Uterus (tissue), 4 donors: ENCODE measurements around the gene SVIL. TPM values are rescaled to one million over a fixed set of nuclear protein-coding genes. Genes with fewer than 3 reads are reported as not detected.
"Not testable (repeated sequence)": the region's sequence is repeated elsewhere in the genome, so short reads cannot be mapped to it uniquely, and the experiment has no call there.

ENCODE experiments used
- DNase-seq, 2 donors: peaks; one replicate each; pipeline ENCODE4 v3.0.0-alpha.2; 2019 to 2020
- H3K27ac ChIP-seq, 2 donors: fragments of 200-600 bp; sonication (generic); 1 replicate in 1 of 2; 2 replicates in 1 of 2; pipeline ENCODE4 v1.5.1; 2016 to 2018
- H3K27me3 ChIP-seq, 2 donors: fragments of 200-600 bp; sonication (generic); one replicate each; pipeline ENCODE4 v1.5.1; 2018 to 2019; ENCODE audit warnings: control low read depth in 1 of 2
- H3K36me3 ChIP-seq, 2 donors: fragments of 200-600 bp; sonication (generic); one replicate each; pipeline ENCODE4 v1.5.1; 2019; ENCODE audit warnings: control low read depth in 1 of 2
- H3K4me1 ChIP-seq, 2 donors: fragments of 200-600 bp; sonication (generic); one replicate each; pipeline ENCODE4 v1.5.1; 2018 to 2019; ENCODE audit warnings: control low read depth in 1 of 2
- H3K4me3 ChIP-seq, 2 donors: fragments of 200-600 bp; sonication (generic); 1 replicate in 1 of 2; 2 replicates in 1 of 2; pipeline ENCODE4 v1.5.1; 2018 to 2019; ENCODE audit warnings: mild to moderate bottlenecking in 1 of 2
- H3K9me3 ChIP-seq, 2 donors: fragments of 200-600 bp; sonication (generic); one replicate each; pipeline ENCODE4 v1.5.1; 2019; ENCODE audit warnings: control low read depth in 1 of 2
- POLR2A ChIP-seq, 2 donors: fragments of 450-650 bp; IDR thresholded peaks; one replicate each; pipeline ENCODE4 v1.6.1; 2016; ENCODE audit warnings: antibody characterized with exemption in 2 of 2, mild to moderate bottlenecking in 1 of 2, moderate library complexity in 1 of 2
- intact Hi-C: fragments of 100-400 bp; cut with DNase I; formaldehyde crosslinking; loops from one replicate; pipeline ENCODE4 v1.15.1; 2023; ENCODE audit warnings: low total_unique reads
- total RNA-seq, 4 donors: library from RNA; depleted of rRNA in 3 of 4; stranded (reverse); fragments of >200 nt in 3 of 4; gene quantifications; one replicate each; pipeline versions ENCODE4 v1.1.0 to v1.2.4, GENCODE V29; 2014 to 2023
- TF ChIP-seq, protein P1 (sequence below), 4 experiments: fragments of 200-600 bp in 2 of 4; fragments of 450-650 bp in 2 of 4; sonication (generic) in 2 of 4; IDR thresholded peaks; one replicate each; pipeline ENCODE4 v1.5.1; 2016 to 2019; ENCODE audit warnings: antibody characterized with exemption in 4 of 4, mild to moderate bottlenecking in 2 of 4, moderate library complexity in 1 of 4
- donor health status: DM: yes; HTN: yes; CAD: no.

Gene SVIL
- total RNA-seq, 4 donors from 2014 or later, result 108 to 316 (median 209) TPM

DNA sequence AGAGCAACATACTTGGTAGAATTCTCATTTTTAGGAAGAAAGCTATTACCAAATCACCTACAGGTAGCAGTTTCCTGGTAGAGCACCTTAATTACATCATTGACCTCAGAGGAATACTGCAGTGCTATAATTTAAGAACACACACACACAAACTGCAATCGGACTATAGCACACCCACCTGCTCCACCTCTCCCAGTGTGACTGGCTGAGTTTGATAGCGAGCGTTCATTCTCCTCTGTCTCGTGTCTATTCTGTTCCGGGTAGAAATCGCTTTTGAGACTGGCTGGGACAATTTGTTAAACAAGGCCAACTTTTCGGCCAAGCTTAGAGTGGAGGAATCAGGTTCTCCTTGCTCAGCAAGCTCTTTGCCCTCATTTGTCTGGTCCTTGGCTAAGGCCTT lies 110.5 kb downstream of the SVIL start:
- TF ChIP-seq POLR2A (IDR thresholded peaks at IDR 0.05), result no peak
- TF ChIP-seq, protein P1, sequence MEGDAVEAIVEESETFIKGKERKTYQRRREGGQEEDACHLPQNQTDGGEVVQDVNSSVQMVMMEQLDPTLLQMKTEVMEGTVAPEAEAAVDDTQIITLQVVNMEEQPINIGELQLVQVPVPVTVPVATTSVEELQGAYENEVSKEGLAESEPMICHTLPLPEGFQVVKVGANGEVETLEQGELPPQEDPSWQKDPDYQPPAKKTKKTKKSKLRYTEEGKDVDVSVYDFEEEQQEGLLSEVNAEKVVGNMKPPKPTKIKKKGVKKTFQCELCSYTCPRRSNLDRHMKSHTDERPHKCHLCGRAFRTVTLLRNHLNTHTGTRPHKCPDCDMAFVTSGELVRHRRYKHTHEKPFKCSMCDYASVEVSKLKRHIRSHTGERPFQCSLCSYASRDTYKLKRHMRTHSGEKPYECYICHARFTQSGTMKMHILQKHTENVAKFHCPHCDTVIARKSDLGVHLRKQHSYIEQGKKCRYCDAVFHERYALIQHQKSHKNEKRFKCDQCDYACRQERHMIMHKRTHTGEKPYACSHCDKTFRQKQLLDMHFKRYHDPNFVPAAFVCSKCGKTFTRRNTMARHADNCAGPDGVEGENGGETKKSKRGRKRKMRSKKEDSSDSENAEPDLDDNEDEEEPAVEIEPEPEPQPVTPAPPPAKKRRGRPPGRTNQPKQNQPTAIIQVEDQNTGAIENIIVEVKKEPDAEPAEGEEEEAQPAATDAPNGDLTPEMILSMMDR (IDR thresholded peaks at IDR 0.05), result no peak
- H3K4me1 ChIP-seq, result peaks cover 0 to 3% of the 10 kb centered on the region in 2 donors
- DNase-seq, result no peak
- H3K4me3 ChIP-seq, result no peak overlapping the region
- intact Hi-C loops, result no loop called here
- no peaks in the 10 kb centered on the region for H3K27me3 ChIP-seq
- no peaks in the 10 kb centered on the region for H3K36me3 ChIP-seq
- H3K27ac ChIP-seq, result no peak overlapping the region
- H3K9me3 ChIP-seq, result no peaks in the 10 kb centered on the region

DNA sequence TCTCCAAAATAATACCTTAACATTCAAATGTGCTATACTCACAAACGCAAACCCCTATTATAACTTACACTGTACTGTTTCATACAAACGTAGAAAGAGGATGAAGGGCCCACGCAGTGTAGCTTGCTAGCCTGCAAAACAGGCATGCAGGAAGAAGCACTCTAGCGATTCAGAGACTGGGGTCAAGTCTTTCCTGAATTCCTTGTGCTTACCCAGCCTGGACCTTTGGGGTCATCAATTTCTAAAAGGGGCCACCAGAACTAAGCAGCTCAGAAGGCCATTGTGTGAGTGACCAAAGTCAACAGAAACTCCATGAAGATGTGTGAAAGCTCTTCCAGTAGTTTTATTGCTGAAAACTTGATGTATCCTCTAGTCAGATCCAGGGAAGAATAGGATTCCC lies 111.9 kb downstream of the SVIL start:
- intact Hi-C loops, result no loop called here
- Histone ChIP-seq H3K9me3 (no peaks in the 10 kb centered on the region), H3K4me1 (peaks cover 0 to 3% of the 10 kb centered on the region in 2 donors), H3K36me3 (no peaks in the 10 kb centered on the region), H3K27me3 (no peaks in the 10 kb centered on the region), H3K27ac (peak overlapping the region; percentile 62 to 69), H3K4me3 (no peak overlapping the region)
- TF ChIP-seq, protein P1 (IDR thresholded peaks at IDR 0.05), result no peak
- no peak for TF ChIP-seq POLR2A (IDR thresholded peaks at IDR 0.05)
- no peak for DNase-seq

DNA sequence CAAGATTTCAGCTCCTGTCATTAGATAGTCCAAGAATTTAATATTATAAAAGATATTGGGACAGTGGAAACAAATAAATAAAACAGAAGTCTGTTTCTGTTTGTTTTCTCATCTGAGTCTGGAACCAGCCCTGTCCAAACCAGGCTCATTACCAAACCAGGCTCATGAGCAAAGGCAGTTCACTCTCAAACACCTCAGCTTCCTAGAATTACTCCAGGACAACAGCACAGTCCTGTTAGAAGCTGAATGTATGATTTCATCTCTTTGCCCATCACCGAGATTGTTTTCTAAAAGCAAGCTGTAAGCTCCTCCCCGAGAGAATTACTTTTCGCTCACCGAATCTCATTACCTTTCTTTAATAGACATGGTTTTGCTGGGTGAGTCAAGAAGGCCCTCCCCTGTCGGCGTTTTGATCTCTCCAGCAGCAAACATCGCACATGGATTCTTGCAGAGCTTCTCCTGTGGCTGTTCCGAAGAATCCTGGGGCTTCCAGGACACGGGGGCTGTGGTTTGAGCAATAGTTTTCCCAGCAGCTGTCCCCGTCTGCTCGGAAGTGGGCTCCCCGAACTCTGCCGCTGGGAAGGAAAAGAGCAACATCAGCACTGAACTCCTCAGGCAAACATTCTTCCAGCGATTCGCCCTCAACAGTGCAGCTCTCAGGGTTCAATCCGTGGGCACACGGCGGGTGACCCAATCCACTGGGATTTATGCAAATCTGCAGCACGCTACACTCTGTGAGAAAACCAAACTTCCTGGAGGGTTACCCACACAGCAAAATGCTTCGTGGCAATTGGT lies 112.5 kb downstream of the SVIL start:
- Histone ChIP-seq H3K4me1 (peaks cover 0 to 3% of the 10 kb centered on the region in 2 donors), H3K4me3 (no peak overlapping the region), H3K9me3 (no peaks in the 10 kb centered on the region), H3K27me3 (no peaks in the 10 kb centered on the region), H3K36me3 (no peaks in the 10 kb centered on the region), H3K27ac (peak overlapping the region; percentile 62 to 69)
- TF ChIP-seq POLR2A (IDR thresholded peaks at IDR 0.05), result no peak
- TF ChIP-seq, protein P1 (IDR thresholded peaks at IDR 0.05), result no peak
- DNase-seq, result peak in 1 of 2 donors; percentile 47
- intact Hi-C loops, result no loop called here

DNA sequence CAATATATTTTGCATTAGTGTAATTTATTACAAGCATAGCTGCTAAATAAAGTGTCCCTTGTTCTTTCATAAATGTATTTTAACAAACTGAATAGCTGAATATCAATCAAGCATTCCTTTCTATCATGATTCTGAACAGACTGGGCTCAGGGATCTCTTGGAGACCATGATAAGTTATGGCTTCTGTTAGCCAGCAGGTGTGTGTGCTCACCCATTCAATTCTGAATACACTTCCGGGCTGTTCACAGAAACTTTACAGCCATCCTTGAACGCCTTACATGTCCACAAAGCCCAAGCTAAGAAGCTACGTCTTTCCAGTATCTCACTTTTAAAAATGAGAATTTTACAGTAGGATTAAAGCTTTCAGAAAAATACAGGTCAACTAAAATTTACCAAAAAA lies 115.1 kb downstream of the SVIL start:
- H3K27ac ChIP-seq, result no peak overlapping the region
- H3K4me1 ChIP-seq, result peaks cover 0 to 3% of the 10 kb centered on the region in 2 donors
- no peak overlapping the region for H3K4me3 ChIP-seq
- no peaks in the 10 kb centered on the region for H3K36me3 ChIP-seq
- no peak for DNase-seq
- H3K27me3 ChIP-seq, result no peaks in the 10 kb centered on the region
- TF ChIP-seq, protein P1 (IDR thresholded peaks at IDR 0.05), result no peak
- intact Hi-C loops, result no loop called here
- H3K9me3 ChIP-seq, result no peaks in the 10 kb centered on the region

DNA sequence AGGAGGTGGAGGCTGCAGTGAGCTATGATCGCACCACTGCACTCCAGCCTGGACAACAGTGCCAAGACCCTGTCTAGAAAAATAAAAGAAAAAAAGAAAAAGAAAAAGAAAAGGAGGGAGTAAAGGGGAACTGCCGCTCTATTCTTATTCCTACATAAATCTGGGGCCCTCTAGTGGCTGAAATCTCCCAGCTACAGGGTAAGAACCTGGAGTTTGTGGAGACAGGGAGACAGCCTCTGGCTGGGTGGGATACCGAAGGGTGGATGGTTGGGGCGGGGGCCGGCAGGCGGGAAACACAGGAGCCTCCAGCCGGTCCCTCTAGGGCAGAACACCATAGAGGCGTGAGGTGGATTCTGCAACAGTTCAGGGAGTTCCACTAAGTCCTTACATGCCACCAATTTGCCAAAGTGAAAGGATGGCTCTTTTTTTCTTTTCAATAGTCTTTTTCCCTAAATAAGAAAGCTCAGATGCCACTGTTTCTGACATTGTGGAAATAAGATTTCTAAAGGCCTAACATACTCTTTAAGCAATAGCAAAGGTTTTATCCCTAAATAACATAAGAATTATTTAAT lies 117.3 kb downstream of the SVIL start:
- H3K9me3 ChIP-seq, result no peaks in the 10 kb centered on the region
- H3K4me1 ChIP-seq, result peaks cover 0 to under 1% of the 10 kb centered on the region in 2 donors
- TF ChIP-seq, protein P1 (IDR thresholded peaks at IDR 0.05), result peak in 1 of 4 experiments; percentile 32
- no peak for TF ChIP-seq POLR2A (IDR thresholded peaks at IDR 0.05)
- H3K27ac ChIP-seq, result peak overlapping the region in 1 of 2 donors; percentile 2
- DNase-seq, result no peak
- H3K4me3 ChIP-seq, result no peak overlapping the region
- H3K27me3 ChIP-seq, result no peaks in the 10 kb centered on the region
- H3K36me3 ChIP-seq, result no peaks in the 10 kb centered on the region
- intact Hi-C loops, result no loop called here

DNA sequence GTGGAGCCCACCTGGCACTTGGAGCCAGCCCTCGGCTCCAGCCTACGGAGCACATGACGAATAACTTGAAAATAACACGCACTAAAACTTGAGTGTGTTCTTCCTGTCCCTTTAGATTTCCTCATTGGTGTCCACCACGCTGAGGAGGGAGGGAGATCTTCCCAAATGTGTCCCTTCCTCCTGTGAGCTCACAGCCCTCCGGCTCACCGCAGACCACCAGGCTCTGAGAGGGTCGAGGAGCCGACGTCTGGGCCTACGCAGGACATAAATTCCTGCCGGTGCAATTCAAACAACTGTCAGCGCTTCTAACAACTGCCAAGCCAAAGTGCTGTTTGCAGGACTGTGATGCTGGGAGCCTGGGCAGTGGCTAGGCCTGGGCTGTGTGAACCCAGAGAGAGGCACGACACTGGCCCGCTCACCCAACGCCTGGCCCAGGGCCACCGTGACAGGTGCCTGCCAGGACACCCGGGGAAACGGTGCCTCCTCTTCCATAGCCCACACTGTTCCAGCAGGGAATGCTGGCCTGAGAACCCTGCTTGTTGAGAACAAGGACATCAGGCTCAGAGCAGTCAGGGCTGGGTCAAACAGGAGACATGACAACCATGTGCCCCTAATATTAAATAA lies 118.3 kb downstream of the SVIL start:
- H3K4me3 ChIP-seq, H3K36me3 ChIP-seq, intact Hi-C loops, H3K9me3 ChIP-seq, H3K27me3 ChIP-seq, DNase-seq, H3K4me1 ChIP-seq, H3K27ac ChIP-seq: not testable (repeated sequence)

DNA sequence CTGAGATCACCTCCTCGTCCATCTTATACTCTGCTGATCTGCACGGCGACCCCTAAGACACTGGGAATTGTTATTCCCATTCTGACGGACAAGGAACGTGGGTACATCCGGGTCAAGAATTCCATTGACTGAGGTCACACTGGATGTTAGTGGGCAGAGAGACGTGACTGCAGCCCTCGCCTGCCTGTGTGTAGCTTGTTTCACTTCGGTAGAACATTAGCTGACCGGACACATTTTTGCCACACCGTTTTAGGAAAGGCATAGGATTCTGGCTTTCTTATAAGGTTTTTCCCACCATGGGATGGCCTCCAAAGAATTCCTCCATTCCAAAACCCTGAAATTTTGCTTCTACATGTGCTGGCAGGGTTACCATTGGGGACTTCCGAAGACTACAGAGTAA lies 118.9 kb downstream of the SVIL start:
- H3K4me3 ChIP-seq, H3K9me3 ChIP-seq, DNase-seq, intact Hi-C loops, H3K36me3 ChIP-seq, H3K27ac ChIP-seq, H3K27me3 ChIP-seq, H3K4me1 ChIP-seq: not testable (repeated sequence)
